ENCODE results near the gene GAREM2.
"Not testable (repeated sequence)": the region's sequence is repeated elsewhere in the genome, so short reads cannot be mapped to it uniquely, and the experiment has no call there.

GAREM2 gene

GRCh38 chr2:26172871-26173775, at the start of gene GAREM2:
Gene GAREM2, plus strand, starts transcription at chr2:26173088. Its CDS starts 133 bp downstream, at chr2:26173221.
- DNase-seq (ENCODE audit: low spot score): no peak

DNA sequence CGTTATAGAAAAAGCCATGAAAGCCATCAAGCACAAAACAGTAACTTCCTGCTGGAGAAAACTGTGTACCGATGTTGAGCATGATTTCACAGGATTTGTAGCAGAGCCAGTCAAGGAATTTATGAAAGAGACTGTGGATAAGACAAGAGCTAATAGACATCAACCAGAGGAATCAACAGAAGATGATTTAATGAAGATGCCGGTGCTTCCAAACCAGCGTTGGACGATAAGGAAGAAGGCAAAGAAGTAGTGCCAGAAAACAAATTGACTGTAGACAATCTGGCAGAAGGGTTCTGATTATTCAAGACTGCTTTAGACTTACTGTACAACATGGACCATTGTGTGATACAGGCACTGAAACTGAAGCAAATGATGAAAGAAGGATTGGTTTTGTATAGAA, 49.5 kb upstream of the GAREM2 start:
- DNase-seq (ENCODE audit: low spot score): no peak

- DNase-seq (ENCODE audit: low spot score): no peak
Observed at GRCh38 chr2:26126074-26126473, 46.8 kb upstream of the GAREM2 start.

GRCh38 chr2:26128176-26128575, 44.7 kb upstream of the GAREM2 start:
- no peak for DNase-seq (ENCODE audit: low spot score)

GRCh38 chr2:26130763-26131162, 42.1 kb upstream of the GAREM2 start:
- no peak for DNase-seq (ENCODE audit: low spot score)

- no peak for DNase-seq (ENCODE audit: low spot score)
Observed at GRCh38 chr2:26136451-26136850, 36.4 kb upstream of the GAREM2 start.

- no peak for DNase-seq (ENCODE audit: low spot score)
Observed at GRCh38 chr2:26139269-26140183, 33.4 kb upstream of the GAREM2 start.

DNA sequence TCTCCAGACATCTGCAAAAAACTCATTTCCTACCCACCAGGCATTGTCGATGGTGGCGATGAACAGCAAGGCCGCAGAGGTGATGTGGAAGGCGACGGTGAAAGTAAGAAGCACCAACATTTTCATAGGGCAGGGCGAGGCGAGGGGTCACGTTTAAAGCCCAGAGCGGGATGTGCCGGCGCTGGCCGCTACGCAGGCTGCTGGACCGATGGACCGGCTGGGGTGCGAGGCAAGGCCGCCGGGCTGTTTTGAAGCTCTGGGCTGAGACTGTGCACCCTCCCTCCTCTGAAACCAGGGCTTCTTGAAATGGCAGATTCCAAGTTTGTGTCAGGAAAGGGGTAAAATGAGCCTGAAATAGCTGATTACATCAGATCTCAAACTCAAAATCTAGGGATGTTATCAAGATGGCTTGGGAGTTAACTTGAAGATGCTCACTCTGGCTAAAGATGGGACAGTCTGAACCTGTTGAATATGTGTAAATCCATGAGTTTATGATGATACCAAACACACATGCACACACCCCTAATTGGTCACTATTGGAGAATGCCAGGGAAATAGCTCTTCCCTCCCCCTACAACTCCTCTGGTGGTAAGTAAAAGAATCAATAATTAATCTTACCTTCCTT, 31.6 kb upstream of the GAREM2 start:
- no peak for DNase-seq (ENCODE audit: low spot score)

GRCh38 chr2:26144031-26144430, 28.9 kb upstream of the GAREM2 start:
- DNase-seq (ENCODE audit: low spot score): no peak

DNA sequence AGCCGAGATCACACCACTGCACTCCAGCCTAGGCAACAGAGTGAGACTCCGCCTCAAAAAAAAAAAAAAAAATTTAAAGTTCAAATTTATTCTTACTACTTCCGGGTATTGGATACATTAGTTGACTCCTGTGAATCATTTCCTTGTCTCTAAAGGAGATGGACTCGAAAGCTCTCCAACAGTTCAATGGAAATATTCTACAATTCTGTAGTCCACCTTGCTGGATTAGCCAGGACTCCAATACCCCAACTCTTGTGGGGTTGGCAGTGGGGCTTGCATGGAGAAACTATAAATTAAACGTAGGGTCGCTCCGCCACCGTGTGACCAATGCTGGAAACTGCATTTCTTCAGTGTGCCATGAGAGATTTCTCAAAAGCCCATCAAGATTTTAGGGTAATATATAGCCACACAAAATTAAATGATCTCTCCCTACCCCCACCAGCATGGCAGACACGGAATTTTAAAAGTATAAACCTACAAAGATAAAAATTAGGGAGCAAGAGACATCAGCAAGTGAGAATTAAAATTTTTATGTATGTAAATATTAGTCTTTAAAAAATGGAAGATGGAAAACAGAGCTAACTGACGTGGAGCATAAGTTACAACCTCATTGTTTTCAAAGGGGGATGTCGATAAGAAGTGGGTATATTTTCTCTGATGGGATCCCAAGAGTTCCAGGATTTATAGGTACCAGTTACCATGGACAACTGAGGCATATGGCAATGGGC, 27.8 kb upstream of the GAREM2 start:
- peak; percentile 58 for DNase-seq (ENCODE audit: low spot score)

- DNase-seq (ENCODE audit: low spot score): no peak
Observed at GRCh38 chr2:26148501-26148900, 24.4 kb upstream of the GAREM2 start.

- DNase-seq (ENCODE audit: low spot score): no peak
Observed at GRCh38 chr2:26150243-26150642, 22.6 kb upstream of the GAREM2 start.

- DNase-seq (ENCODE audit: low spot score): no peak
Observed at GRCh38 chr2:26157580-26157979, 15.3 kb upstream of the GAREM2 start.

DNA sequence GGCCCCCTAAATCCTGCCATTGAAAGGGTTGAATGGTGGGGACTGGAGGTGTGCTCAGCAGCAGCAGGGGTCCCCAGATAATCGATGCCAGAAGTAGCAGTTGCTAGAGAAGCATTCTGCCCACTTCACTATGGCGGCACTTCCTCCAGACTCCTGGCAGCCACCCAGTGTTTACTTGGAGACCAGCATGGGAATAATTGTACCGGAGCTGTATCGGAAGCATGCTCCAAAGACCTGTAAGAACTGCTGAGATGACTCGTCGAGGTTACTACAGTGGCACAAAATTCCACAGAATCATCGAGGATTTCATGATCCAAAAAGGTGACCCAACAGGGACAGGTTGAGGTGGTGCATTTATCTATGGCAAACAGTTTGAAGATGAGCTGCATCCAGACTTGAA, 11.0 kb upstream of the GAREM2 start:
- no peak for DNase-seq (ENCODE audit: low spot score)

GRCh38 chr2:26162963-26163362, 9.9 kb upstream of the GAREM2 start:
- DNase-seq (ENCODE audit: low spot score): no peak

DNA sequence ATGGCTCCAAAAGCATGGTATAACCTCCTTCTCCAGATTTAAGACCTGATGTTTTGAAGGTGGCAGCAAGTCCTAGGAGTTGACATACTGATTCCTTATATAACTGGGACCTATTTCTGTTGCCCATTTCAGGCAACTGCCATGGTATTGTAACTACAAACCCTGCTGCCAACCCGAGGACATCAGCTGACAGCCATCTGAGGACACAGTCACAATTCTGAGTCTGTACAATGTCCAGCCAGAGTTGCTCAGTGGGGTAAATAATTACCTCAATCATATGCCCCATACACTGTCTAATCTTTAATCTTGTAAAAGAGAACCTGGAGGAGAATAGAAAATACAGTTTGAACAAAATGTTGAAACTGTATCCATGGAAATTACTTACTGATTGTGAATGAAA, 8.7 kb upstream of the GAREM2 start:
- DNase-seq (ENCODE audit: low spot score): no peak

- DNase-seq (ENCODE audit: low spot score): no peak
Observed at GRCh38 chr2:26164641-26165211, 8.2 kb upstream of the GAREM2 start.

DNA sequence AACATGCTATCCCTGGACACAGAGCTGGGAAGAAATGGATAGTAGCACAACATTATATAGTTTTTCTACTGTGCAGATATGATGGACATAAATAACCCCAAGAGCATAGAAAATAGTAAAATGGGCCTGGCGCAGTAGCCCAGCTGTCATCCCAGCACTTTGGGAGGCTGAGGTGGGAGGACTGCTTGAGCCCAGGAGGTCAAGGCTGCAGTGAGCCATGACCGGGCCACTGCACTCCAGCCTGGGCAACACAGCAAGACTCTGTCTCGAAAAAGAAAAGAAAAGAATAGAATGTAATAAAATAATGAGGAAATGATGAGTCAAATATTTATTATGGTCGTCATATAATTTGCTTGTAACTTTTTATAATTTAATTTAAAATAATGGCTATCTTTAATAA, 7.5 kb upstream of the GAREM2 start:
- DNase-seq (ENCODE audit: low spot score): no peak

DNA sequence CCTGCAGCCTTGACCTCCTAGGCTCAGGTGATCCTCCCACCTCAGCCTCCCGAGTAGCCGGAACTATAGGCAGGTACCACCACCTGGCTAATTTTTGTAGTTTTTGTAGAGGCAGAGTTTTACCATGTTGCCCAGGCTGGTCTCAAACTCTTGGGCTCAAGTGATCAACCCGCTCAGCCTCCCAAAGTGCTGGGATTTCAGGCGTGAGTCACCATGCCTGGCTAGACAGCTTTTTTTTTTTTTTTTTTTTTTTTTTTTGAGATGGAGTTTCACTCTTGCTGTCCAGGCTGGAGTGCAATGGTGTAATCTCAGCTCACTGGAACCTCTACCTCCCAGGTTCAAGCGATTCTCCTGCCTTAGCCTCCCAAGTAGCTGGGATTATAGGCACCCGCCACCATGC, 6.3 kb upstream of the GAREM2 start:
- not testable (repeated sequence) for DNase-seq (ENCODE audit: low spot score)

DNA sequence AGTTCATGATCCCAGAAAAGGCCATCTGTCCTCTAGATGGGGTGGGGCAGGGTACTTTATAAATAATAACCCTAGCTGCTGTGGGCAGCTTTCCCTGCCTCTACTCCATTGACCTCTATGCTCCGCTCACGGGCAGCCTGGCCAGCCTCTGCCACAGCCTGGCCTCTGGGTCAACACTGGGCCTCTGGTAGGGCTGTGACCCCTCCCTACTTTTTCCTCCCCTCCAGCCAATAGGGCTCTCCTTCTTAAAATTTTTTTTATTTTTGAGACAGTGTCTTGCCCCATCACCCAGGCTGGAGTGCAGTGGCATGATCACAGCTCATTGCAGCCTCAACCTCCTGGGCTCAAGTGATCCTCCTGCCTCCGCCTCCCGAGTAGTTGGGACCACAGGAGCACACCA, 4.1 kb upstream of the GAREM2 start:
- DNase-seq (ENCODE audit: low spot score): no peak

DNA sequence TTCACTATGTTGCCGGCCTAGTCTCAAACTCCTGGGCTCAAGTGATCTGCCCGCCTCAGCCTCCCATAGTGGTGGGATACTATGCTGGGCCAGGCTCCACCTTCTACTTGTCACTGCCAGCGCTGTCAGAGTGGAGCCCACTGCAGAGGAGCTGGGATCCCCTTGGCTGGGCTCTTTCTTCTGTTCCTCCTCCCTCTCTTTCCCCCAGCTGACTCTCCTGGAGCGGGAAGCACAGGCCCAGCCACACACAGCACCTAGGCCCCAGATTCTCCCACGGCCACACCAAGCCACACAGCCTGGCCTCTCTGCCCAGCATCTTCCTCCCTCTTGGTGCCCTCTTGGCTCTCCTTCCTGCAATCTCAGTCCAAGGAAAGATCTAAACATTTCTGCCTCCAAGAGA, 3.7 kb upstream of the GAREM2 start:
- DNase-seq (ENCODE audit: low spot score): no peak

Data from hepatic stellate cell (primary cell).